DND-41 (cell line): ENCODE results near the gene ROBO2.

Experiments used
- EZH2 ChIP-seq: IDR thresholded peaks from 3 replicates; pipeline ENCODE4 v1.6.1; 2012; ENCODE audit warnings: borderline replicate concordance, low read depth, mild to moderate bottlenecking, moderate library complexity, low read length, inconsistent platforms; ENCODE audit not compliant: severe bottlenecking
- TF ChIP-seq, protein P1 (sequence below): IDR thresholded peaks from 2 replicates; pipeline ENCODE4 v1.5.1; 2012; ENCODE audit warnings: borderline replicate concordance, low read length, moderate library complexity, mild to moderate bottlenecking; ENCODE audit not compliant: poor library complexity, severe bottlenecking; ENCODE audit errors: extremely low read depth

DNA sequence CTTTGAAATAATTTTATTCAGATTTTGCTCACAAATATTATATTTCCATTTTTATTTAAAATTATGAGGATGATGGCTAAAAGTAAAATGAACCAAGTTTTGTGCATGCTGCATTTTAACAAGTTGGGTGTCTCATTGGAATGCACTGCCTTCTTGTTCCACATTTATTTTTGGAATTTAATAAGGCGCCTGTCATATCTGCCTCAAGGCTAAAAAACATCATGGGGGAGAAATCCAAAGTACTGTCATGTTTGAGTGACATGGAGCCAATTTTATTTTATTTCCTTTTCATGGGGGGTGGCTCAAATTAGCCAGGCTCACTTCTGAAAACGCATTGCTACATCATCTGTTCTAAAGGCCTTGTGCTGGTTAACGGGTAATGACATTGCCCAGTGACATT lies 205.1 kb downstream of the ROBO2 start:
- TF ChIP-seq, protein P1, sequence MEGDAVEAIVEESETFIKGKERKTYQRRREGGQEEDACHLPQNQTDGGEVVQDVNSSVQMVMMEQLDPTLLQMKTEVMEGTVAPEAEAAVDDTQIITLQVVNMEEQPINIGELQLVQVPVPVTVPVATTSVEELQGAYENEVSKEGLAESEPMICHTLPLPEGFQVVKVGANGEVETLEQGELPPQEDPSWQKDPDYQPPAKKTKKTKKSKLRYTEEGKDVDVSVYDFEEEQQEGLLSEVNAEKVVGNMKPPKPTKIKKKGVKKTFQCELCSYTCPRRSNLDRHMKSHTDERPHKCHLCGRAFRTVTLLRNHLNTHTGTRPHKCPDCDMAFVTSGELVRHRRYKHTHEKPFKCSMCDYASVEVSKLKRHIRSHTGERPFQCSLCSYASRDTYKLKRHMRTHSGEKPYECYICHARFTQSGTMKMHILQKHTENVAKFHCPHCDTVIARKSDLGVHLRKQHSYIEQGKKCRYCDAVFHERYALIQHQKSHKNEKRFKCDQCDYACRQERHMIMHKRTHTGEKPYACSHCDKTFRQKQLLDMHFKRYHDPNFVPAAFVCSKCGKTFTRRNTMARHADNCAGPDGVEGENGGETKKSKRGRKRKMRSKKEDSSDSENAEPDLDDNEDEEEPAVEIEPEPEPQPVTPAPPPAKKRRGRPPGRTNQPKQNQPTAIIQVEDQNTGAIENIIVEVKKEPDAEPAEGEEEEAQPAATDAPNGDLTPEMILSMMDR, result no peak
- TF ChIP-seq EZH2, result no peak
